Mesendoderm (in vitro differentiated cells): ENCODE results near the gene ZNF398.

Experiments used
- DNase-seq: peaks from one replicate; pipeline ENCODE4 v3.0.0; 2013
- H2AK5ac ChIP-seq: 2 replicates; pipeline ENCODE4 v1.6.1; 2013; ENCODE audit warnings: low read length, inconsistent platforms
- H2BK120ac ChIP-seq: 2 replicates; pipeline ENCODE4 v1.6.1; 2013; ENCODE audit warnings: low read depth, mild to moderate bottlenecking, low read length, moderate library complexity, mixed read lengths
- H2BK15ac ChIP-seq: replicated peaks from 2 replicates; pipeline ENCODE4 v1.6.1; 2013; ENCODE audit warnings: low read depth, mild to moderate bottlenecking, moderate library complexity
- H2BK5ac ChIP-seq: 2 replicates; pipeline ENCODE4 v1.6.1; 2013; ENCODE audit warnings: low read length, inconsistent platforms
- H3K18ac ChIP-seq: 2 replicates; pipeline ENCODE4 v1.6.1; 2013; ENCODE audit warnings: mild to moderate bottlenecking, low read length, mixed read lengths
- H3K23ac ChIP-seq: one replicate; pipeline ENCODE4 v1.6.1; 2013; ENCODE audit warnings: low read length
- H3K27ac ChIP-seq: 2 replicates; pipeline ENCODE4 v1.5.1; 2013; ENCODE audit warnings: low read depth, mild to moderate bottlenecking, inconsistent platforms, low read length, moderate library complexity
- H3K27me3 ChIP-seq: 2 replicates; pipeline ENCODE4 v1.6.1; 2013; ENCODE audit warnings: low read length, control low read depth, mild to moderate bottlenecking, inconsistent platforms; ENCODE audit not compliant: insufficient read depth, poor library complexity
- H3K36me3 ChIP-seq: 2 replicates; pipeline ENCODE4 v1.6.1; 2013; ENCODE audit warnings: low read length, inconsistent platforms; ENCODE audit not compliant: control insufficient read depth, insufficient read depth
- H3K4ac ChIP-seq: one replicate; pipeline ENCODE4 v1.6.1; 2013; ENCODE audit warnings: low read depth, mild to moderate bottlenecking, low read length, moderate library complexity
- H3K4me1 ChIP-seq: 2 replicates; pipeline ENCODE4 v1.6.1; 2013; ENCODE audit warnings: low read depth, low read length, inconsistent platforms; ENCODE audit not compliant: control insufficient read depth
- H3K4me2 ChIP-seq: 2 replicates; pipeline ENCODE4 v1.6.1; 2013; ENCODE audit warnings: low read length
- H3K4me3 ChIP-seq: 2 replicates; pipeline ENCODE4 v1.5.1; 2013; ENCODE audit warnings: mild to moderate bottlenecking, low read length
- H3K56ac ChIP-seq: one replicate; pipeline ENCODE4 v1.6.1; 2013; ENCODE audit warnings: low read length
- H3K79me1 ChIP-seq: 2 replicates; pipeline ENCODE4 v1.6.1; 2013; ENCODE audit warnings: low read length, inconsistent platforms
- H3K79me2 ChIP-seq: 2 replicates; pipeline ENCODE4 v1.6.1; 2013; ENCODE audit warnings: mild to moderate bottlenecking, low read length; ENCODE audit not compliant: control insufficient read depth, insufficient read depth
- H3K9ac ChIP-seq: 2 replicates; pipeline ENCODE4 v1.6.1; 2013; ENCODE audit warnings: low read length, inconsistent platforms
- H4K5ac ChIP-seq: one replicate; pipeline ENCODE4 v1.6.1; 2013; ENCODE audit warnings: low read length
- H4K8ac ChIP-seq: one replicate; pipeline ENCODE4 v1.6.1; 2013; ENCODE audit warnings: low read depth, mild to moderate bottlenecking, control low read depth, low read length, moderate library complexity
- WGBS: extraction: QIAGEN DNeasy Blood & Tissue Kit; methylation state at CpG from one replicate; pipeline ENCODE4 v1.1.7; 2013; ENCODE audit warnings: low lambda C conversion rate, missing lambda C conversion rate; ENCODE audit not compliant: insufficient coverage; ENCODE audit errors: extremely low coverage; 5-methylcytosine and 5-hydroxymethylcytosine counted together

The ZNF398 gene

GRCh38 chr7:149184274-149184673, 37.0 kb downstream of the ZNF398 start:
- H3K79me1 ChIP-seq, result no peaks in the 10 kb centered on the region
- H2BK15ac ChIP-seq, result no peak overlapping the region
- H4K8ac ChIP-seq, result no peak overlapping the region
- H3K56ac ChIP-seq, result no peak overlapping the region
- H3K36me3 ChIP-seq, result peaks cover 3% of the 10 kb centered on the region
- H3K23ac ChIP-seq, result no peak overlapping the region
- no peak overlapping the region for H2BK120ac ChIP-seq
- no peak overlapping the region for H2BK5ac ChIP-seq
- H3K9ac ChIP-seq, result no peak overlapping the region
- no peak overlapping the region for H2AK5ac ChIP-seq
- H3K27me3 ChIP-seq, result no peaks in the 10 kb centered on the region
- no peak overlapping the region for H3K4ac ChIP-seq
- H3K4me2 ChIP-seq, result no peak overlapping the region
- no peaks in the 10 kb centered on the region for H3K4me1 ChIP-seq
- H3K18ac ChIP-seq, result no peak overlapping the region
- H3K27ac ChIP-seq, result no peak overlapping the region
- no CpG with 5 or more reads among the region's 6 CpGs for WGBS
- no peak overlapping the region for H3K4me3 ChIP-seq
- H3K79me2 ChIP-seq, result no peaks in the 10 kb centered on the region
- no peak for DNase-seq
- no peak overlapping the region for H4K5ac ChIP-seq

GRCh38 chr7:149188213-149188612, 41.0 kb downstream of the ZNF398 start:
- WGBS, result no CpG with 5 or more reads among the region's 2 CpGs
- no peak overlapping the region for H3K56ac ChIP-seq

DNA sequence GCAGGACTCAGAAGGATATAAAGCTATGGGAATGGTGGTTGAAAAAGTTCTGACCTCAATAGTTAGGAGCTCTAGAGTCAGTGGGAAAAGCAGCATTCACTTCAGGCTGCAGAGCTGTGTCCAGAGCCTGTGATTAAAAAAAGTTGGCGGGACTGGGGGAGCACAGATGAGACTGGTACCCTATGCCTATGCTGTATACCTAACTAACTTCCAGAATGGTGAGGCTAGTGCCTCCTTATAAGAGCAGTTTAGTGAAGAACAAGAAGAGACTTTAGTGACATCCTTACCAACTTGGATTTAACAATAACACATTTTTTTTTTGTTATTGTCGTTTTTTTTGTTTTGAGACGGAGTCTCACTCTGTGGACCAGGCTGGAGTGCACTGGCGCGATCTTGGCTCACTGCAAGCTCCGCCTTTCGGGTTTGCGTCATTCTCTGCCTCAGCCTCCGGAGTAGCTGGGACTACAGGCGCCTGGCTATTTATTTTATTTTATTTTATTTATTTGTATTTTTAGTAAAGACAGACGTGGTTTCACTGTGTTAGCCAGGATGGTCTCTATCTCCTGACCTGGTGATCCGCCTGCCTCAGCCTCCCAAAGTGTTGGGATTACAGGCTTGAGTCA, 41.5 kb downstream of the ZNF398 start:
- Histone ChIP-seq H3K4me2 (no peak overlapping the region), H3K4me1 (no peaks in the 10 kb centered on the region), H3K79me1 (no peaks in the 10 kb centered on the region), H3K27me3 (no peaks in the 10 kb centered on the region), H3K27ac (no peak overlapping the region), H3K56ac (no peak overlapping the region), H2BK120ac (peak overlapping the region; percentile 61), H4K8ac (peak overlapping the region; percentile 28), H2AK5ac (no peak overlapping the region), H3K79me2 (no peaks in the 10 kb centered on the region), H4K5ac (no peak overlapping the region), H3K4me3 (no peak overlapping the region), H3K9ac (no peak overlapping the region), H3K23ac (no peak overlapping the region), H3K18ac (no peak overlapping the region), H3K36me3 (no peaks in the 10 kb centered on the region), H2BK15ac (no peak overlapping the region), H3K4ac (no peak overlapping the region), H2BK5ac (no peak overlapping the region)
- no peak for DNase-seq
- no CpG with 5 or more reads among the region's 12 CpGs for WGBS

More at GRCh38 chr7:149188213-149188612, 41.0 kb downstream of the ZNF398 start:
- Histone ChIP-seq H3K4me3 (no peak overlapping the region), H3K4ac (no peak overlapping the region), H2BK120ac (peak overlapping the region; percentile 61), H3K79me2 (no peaks in the 10 kb centered on the region), H3K27me3 (no peaks in the 10 kb centered on the region), H3K4me1 (no peaks in the 10 kb centered on the region), H2BK15ac (no peak overlapping the region), H3K27ac (no peak overlapping the region), H3K9ac (no peak overlapping the region), H3K4me2 (no peak overlapping the region), H4K5ac (no peak overlapping the region), H3K79me1 (no peaks in the 10 kb centered on the region), H2BK5ac (no peak overlapping the region), H2AK5ac (no peak overlapping the region), H3K23ac (no peak overlapping the region), H3K36me3 (no peaks in the 10 kb centered on the region), H3K18ac (no peak overlapping the region), H4K8ac (peak overlapping the region; percentile 28)
- no peak for DNase-seq

DNA sequence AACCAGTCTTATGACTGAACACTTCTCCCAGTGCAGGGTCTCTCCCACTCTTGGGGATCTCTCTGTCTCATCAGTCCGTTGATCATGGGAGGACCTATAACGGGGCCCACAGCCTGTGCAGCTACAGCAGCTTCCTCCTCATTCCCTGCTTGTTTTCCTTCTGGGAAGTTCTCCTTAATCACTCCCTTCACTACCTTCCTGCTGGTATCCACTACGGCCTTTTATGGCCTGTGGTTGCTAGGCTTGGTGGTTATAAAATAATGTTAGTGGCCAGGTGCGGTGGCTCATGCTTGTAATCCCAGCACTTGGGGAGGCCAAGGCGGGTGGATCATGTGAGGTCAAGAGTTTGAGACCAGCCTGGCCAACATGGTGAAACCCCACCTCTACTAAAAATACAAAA, 44.6 kb downstream of the ZNF398 start:
- Histone ChIP-seq H2AK5ac (no peak overlapping the region), H3K27ac (no peak overlapping the region), H2BK5ac (no peak overlapping the region), H3K18ac (no peak overlapping the region), H3K4ac (no peak overlapping the region), H3K4me1 (no peaks in the 10 kb centered on the region), H3K27me3 (no peaks in the 10 kb centered on the region), H3K4me2 (no peak overlapping the region), H2BK15ac (no peak overlapping the region), H3K9ac (no peak overlapping the region), H3K4me3 (no peak overlapping the region), H4K8ac (no peak overlapping the region), H3K36me3 (no peaks in the 10 kb centered on the region), H3K23ac (no peak overlapping the region), H3K79me1 (peaks cover 3% of the 10 kb centered on the region), H4K5ac (no peak overlapping the region), H2BK120ac (no peak overlapping the region), H3K56ac (no peak overlapping the region), H3K79me2 (peaks cover 13% of the 10 kb centered on the region)
- no CpG with 5 or more reads among the region's 5 CpGs for WGBS
- no peak for DNase-seq

DNA sequence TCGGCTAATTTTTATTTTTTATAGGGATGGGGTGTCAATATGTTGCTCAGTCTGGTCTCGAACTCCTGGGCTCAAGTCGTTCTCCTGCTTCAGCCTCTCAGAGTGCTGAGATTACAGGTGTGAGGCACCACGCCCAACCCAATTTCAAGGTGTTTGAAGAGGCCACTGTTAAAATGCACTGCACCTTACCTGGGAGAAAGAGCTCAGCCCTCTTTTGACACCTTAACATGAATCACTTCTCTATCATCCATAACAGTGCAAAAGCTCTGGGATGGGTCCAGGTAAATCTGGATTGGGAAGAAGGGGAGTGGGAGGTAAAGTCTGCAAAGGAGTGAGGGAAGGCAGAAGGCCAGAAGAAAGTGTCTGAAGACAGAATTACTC, 47.5 kb downstream of the ZNF398 start:
- Histone ChIP-seq H3K4me3 (no peak overlapping the region), H3K23ac (no peak overlapping the region), H2BK120ac (no peak overlapping the region), H3K27me3 (no peaks in the 10 kb centered on the region), H2AK5ac (no peak overlapping the region), H3K18ac (no peak overlapping the region), H4K8ac (no peak overlapping the region), H4K5ac (no peak overlapping the region), H3K79me2 (peaks cover 22% of the 10 kb centered on the region), H3K4me1 (no peaks in the 10 kb centered on the region), H3K79me1 (peaks cover 16% of the 10 kb centered on the region), H3K36me3 (peaks cover 7% of the 10 kb centered on the region), H3K27ac (no peak overlapping the region), H2BK15ac (no peak overlapping the region), H3K56ac (peak overlapping the region; percentile 83), H3K9ac (peak overlapping the region; percentile 50), H3K4ac (no peak overlapping the region), H3K4me2 (peak overlapping the region; percentile 83), H2BK5ac (no peak overlapping the region)
- no CpG with 5 or more reads among the region's 4 CpGs for WGBS
- DNase-seq, result peak; percentile 18
